T follicular helper cell (primary cell): ENCODE measurements around the gene IL1R2.

ENCODE experiments used
- DNase-seq: peaks from one replicate; pipeline ENCODE4 v3.0.0-alpha.2; 2020; ENCODE audit warnings: low read depth

The IL1R2 gene

DNA sequence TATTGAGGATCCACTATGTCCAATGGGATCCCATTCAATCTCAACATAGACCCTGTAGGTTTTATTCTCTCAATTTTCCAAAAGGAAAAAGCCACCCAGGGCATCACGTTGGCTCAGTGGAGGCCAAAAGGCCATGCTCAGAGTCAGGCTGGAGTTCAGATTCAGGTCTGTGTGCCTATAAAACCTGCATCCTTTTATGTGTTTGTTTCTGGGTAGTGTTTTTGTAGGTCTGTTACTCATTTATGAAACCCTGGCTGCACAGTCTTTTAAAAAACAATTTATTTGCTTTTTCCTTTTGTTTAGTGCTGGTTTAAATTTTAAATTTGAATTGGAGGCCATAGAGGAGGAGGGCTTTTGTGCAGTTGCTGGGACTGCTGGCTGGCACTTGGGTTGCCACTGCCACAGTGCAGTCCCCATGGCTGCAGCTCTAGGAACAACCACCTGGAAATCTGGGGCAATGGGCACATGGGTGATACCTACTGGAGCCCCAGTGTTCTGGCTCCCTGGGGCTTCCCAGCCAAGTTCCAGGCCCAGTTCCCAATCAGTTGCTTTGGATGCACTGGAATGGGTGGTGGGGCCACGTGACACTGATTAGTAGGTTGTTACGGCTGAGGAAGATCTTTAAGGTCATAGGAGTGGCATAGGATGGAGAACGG lies 31.3 kb downstream of the IL1R2 start:
- DNase-seq, result no peak

GRCh38 chr2:102024410-102024809 lies 32.6 kb downstream of the IL1R2 start:
- DNase-seq, result no peak

- DNase-seq, result no peak
Measured at GRCh38 chr2:102025016-102025501, 33.3 kb downstream of the IL1R2 start.

GRCh38 chr2:102025583-102026267 lies 34.0 kb downstream of the IL1R2 start:
- DNase-seq, result no peak

DNA sequence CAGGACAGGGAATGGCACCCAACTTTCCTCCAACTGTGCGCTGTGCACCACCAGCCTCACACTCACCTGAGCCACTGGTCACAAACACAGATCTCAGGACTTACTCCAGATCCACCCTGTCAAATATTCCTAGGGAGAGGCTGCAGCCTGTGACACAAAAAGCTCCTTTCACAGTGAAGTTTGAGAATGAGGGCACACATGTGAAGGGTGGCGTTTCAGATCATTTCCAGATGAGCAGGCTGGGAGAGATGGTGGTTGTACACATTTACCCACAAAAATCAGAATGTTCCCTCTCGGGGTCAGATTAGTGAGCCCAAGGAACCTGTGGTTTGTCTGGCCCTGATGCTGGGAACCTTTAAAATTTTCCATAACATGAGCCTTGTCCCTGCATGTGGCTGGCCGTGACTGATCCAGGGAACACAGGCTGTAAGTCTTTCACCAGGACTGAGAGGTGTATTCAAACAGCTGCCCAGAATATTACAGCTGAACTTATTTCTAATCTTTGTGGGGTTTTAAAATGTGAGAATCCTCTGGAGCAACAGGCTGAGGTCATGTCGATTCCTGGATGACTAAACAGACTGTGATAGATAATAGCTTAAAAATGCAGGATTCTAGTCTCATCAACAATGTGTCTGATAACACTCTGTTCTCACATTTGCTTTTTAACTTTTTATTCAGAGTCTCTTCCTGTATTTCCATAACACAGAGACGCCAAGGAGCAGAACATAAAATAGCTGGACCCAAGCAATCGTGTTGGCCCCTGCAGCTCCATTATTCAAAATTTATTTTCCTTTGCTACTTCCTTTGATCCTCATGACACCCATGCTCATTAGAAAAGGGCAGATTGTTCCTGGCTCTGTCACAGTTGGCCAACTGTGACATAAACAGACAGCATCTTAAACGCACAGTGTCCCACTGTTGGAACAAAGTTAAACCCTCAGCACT lies 35.5 kb downstream of the IL1R2 start:
- DNase-seq, result no peak

GRCh38 chr2:102028470-102028869 lies 36.7 kb downstream of the IL1R2 start:
- DNase-seq, result no peak

GRCh38 chr2:102029405-102029804 lies 37.6 kb downstream of the IL1R2 start:
- DNase-seq, result no peak

GRCh38 chr2:102029952-102030351 lies 38.2 kb downstream of the IL1R2 start:
- no peak for DNase-seq

GRCh38 chr2:102030502-102030854 lies 38.7 kb downstream of the IL1R2 start:
- DNase-seq, result no peak

GRCh38 chr2:102030855-102031527 lies 39.2 kb downstream of the IL1R2 start:
- no peak for DNase-seq

DNA sequence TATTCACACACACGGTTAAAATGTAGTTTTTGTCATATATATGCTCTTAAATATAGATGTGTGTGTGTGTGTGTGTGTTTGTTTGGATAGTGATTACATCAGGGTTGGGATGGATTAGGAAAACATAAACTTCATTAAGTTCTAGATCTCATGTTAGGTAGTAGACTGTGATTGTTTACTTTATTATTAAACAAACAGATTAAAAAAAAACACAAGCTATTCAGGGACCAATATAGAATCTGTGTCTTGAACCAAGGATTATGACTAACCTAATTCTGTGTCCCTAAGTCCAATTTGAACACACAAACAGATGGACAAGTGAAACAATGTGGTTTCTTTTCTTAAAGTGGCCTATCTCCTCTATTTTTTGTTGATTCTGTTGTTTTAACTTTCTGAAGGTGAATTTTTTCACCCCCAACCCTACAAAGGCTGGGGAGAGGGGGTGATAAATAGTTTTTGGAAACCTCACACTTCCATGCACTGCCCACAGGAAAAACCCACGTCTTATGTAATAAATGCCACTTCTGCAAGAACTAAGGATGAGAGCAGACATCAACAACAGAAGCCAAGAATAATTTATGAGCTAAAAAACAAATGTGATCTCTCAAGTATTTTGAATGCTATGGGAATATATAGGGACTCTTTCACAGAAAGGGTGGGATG lies 40.7 kb downstream of the IL1R2 start:
- no peak for DNase-seq

DNA sequence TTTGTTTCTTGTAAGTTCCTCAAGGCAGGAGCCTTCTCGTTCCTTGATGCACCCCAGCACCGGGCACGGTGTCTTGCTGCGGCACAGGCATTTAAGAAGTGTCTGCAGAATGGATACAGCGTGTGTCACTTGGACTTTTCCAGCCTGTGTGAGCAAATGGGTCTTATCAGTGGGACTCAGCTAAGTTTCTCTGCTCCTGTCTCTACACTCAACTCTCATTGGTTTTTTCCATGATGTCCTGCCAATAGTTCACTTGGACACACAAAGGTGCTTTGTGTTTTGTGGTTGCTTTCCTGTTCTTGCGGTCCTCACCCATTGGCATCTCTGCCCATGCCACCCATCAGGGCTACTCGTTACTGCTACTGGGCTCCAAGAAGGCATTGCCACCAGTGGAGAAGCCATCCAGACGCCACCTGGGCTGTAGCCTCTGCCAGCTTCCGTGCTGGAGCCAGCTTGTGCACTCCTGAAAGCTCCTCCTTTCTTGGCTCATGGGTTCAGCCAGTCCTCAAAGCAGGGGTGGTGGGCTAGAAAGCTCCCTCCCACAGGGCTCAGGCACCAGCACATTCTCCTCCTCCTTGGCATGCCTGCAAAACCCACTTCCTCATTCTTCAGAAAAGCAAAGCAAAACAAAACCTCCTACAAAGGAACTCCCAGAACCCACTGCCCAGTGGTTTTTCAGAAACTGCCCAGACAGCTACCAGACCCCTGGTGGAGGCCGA lies 41.4 kb downstream of the IL1R2 start:
- no peak for DNase-seq

DNA sequence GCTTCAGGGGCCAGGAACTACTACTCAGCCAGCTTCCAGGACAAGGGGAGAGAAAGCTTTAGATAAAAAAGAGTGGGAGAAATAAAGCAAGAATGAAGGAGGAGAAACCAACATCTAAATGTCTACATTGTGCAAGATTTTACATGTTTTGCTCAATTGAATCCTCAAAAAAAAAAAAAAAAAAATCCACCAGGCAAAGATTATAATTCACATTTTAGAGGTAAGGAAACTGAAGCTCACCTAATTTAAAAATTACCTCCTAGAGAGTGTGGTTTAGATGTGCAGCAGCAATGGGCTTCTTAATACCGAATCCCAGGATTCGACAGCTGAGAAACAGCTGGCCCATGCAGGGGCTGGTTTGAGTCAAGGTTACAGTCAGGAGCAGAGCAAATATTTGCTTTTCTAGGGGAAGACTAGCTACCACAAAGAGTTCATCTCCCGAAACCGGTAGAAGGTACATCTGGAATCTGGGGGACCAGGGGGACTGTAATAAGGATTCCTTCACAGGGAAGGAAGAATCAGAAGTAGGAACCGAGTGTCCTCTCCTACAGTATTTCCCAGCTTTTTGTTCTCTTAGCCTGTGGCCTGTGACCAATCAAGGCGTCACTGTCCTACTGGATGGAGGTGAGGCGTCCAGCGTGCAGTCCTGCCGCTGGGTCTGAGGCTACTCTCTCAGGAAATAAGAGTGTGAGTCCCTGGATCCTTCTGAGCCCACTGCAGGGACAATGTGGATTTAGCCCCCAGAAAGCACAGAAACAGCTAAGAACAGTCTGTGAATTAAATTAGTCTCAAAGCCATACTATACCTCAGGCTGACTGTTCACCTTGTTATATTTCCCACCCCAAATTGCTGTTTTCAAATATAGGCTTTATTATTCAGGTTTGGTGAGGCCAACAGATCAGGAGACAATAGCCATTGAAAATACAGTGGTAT lies 42.3 kb downstream of the IL1R2 start:
- no peak for DNase-seq

DNA sequence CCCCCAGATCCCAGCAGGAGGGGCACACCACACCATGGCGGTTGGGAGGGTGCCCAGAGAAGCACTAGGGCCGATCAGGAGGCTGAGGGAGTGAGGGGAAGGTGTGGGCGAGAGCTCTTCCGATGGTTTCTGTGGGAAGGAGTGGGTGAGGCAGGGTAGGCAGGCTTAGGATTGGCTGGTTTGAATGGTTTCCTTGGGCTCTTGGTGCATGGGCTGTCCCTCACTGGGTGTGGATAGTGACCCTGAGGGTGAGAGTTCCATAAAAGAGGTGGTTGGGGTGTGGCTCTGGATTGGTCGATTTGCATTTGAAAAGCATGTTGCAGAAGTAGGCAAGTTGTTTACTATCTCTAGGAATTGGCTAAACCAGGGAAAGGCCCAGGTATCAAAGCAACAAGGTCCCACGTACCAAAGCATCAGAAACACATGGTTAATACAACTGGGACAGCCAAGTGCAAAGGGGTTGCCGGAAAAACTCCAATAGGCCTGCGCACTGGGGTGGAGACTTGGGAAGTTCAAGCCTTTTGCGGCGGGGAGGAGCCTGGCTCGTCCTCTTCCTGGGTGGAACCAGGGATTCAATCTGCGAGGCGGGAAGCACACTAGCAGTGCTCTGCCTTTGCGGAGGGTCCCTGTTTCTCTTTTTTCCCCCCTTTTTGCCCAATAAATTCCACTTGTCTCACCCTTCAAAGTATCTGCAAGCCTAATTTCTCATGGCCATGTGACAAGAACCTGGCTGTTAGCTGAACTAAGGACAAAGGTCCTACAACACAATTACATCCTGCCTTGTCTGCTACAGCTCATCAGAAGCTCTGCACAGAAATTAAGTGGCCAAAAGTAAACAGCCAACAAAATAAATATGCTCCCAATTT lies 43.2 kb downstream of the IL1R2 start:
- no peak for DNase-seq

DNA sequence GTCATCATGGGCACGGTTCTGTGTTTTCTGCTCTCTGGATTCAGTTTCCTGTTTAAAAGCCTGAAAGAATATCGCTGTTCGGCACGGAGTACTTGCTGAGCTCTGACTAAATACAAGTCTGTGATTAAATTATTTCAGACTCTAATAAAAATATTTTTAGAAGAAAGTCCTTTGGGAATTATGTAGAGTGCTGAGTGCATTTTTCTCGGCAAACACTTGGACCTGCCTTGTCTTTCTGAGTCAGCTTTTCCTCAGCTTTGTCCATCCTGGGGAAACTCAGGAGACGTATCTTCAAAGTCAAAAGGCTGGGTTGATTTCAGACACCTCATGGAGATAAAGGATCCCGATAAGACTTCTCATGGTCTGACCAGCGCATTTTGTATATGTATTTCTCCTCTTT lies 45.9 kb downstream of the IL1R2 start:
- DNase-seq, result no peak

GRCh38 chr2:102040229-102040628 lies 48.5 kb downstream of the IL1R2 start:
- no peak for DNase-seq

DNA sequence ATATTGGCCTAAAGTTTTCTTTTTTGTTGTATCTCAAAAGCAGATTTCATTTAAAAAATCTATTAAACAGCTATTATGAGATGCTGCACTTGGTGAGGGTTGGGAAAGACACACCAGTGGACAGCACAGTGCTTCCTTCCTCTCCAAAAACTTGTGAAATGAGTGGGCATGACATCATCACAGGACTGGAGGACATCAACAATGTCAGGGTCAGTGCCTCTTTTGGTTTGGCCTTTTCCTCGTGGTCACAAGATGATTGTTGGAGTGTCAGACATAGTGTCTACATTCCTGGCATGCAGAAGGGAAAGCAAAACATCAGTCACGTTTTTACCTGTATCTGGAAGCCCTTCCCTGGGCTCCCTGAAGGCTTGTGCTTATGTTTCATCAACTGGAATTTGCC lies 49.6 kb downstream of the IL1R2 start:
- no peak for DNase-seq

DNA sequence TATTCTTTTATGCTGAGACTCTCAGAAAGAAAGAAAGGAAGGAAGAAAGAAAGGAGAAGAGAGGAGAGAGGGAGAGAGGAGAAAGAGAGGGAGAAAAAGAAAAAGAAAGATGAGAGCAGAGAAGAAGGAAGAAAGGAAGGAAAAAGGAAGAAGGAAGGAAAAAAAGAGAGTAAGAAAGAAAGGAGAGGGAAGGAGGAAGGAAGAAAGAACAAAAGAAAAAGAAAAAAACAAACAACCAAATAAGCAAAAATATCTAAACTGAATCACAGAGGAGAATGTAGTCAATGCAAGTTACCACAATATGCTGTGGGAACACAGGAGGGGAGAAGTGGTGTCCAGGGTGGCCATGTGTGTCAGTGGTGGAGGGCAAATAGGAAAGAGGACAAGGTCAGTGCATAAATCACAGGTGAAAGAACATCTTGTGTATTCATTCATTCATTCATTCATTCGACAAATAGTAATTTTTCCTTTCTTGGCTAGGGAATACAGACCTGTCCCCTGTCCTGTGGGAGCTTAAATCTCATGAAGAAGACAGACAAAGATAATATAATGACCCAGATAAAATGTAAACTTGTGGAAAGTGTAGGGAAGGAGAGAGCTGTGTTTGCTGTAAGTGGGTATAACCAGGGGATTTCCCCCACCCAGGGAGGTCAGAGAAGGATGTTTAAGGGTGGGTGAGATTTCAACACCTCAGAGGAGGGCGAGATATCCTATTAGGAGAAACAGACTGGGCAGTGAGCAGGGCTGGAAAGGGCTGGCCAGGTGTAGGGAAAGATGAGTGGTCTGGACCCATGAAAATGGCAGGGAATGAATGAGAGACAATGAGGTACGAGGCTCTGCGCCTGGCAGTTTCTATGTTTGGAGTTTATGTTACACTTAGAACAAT lies 50.7 kb downstream of the IL1R2 start:
- no peak for DNase-seq
